Neural crest cell (in vitro differentiated cells): Measurements from ENCODE around the gene NUDT3. TPM values are rescaled to one million over a fixed set of nuclear protein-coding genes. Genes with fewer than 3 reads are reported as not detected.

Source experiments
- DNase-seq: peaks from one replicate; pipeline ENCODE4 v3.0.0; 2021; ENCODE audit warnings: low read depth, mixed read lengths, low spot score
- H3K27ac Mint-ChIP-seq: one replicate; pipeline ENCODE4 v1.8.0; 2021; ENCODE audit warnings: mild to moderate bottlenecking, mixed read lengths; ENCODE audit not compliant: unreplicated experiment
- H3K27me3 Mint-ChIP-seq: 2 replicates; pipeline ENCODE4 v1.8.0; 2021; ENCODE audit warnings: low read depth, mild to moderate bottlenecking, mixed read lengths
- H3K36me3 Mint-ChIP-seq: 2 replicates; pipeline ENCODE4 v1.8.0; 2021; ENCODE audit warnings: low read depth, mild to moderate bottlenecking, mixed read lengths
- H3K4me1 Mint-ChIP-seq: 2 replicates; pipeline ENCODE4 v1.8.0; 2021; ENCODE audit warnings: mixed read lengths
- H3K4me3 Mint-ChIP-seq: one replicate; pipeline ENCODE4 v1.8.0; 2021; ENCODE audit warnings: mild to moderate bottlenecking, mixed read lengths
- H3K9me3 Mint-ChIP-seq: 2 replicates; pipeline ENCODE4 v1.8.0; 2021; ENCODE audit warnings: mixed read lengths
- total RNA-seq: library from RNA; stranded (reverse); gene quantifications from 2 replicates; pipeline ENCODE4 v1.2.1, GENCODE V29; 2021
- TF ChIP-seq, protein P1 (sequence below): fragments of 200-600 bp; sonication (generic); conservative IDR thresholded peaks from 2 replicates; pipeline ENCODE4 v1.5.0; 2021; ENCODE audit warnings: antibody characterized with exemption, mild to moderate bottlenecking

The NUDT3 gene
- total RNA-seq, 1 donor from 2014 or later, result 47.5 TPM

DNA sequence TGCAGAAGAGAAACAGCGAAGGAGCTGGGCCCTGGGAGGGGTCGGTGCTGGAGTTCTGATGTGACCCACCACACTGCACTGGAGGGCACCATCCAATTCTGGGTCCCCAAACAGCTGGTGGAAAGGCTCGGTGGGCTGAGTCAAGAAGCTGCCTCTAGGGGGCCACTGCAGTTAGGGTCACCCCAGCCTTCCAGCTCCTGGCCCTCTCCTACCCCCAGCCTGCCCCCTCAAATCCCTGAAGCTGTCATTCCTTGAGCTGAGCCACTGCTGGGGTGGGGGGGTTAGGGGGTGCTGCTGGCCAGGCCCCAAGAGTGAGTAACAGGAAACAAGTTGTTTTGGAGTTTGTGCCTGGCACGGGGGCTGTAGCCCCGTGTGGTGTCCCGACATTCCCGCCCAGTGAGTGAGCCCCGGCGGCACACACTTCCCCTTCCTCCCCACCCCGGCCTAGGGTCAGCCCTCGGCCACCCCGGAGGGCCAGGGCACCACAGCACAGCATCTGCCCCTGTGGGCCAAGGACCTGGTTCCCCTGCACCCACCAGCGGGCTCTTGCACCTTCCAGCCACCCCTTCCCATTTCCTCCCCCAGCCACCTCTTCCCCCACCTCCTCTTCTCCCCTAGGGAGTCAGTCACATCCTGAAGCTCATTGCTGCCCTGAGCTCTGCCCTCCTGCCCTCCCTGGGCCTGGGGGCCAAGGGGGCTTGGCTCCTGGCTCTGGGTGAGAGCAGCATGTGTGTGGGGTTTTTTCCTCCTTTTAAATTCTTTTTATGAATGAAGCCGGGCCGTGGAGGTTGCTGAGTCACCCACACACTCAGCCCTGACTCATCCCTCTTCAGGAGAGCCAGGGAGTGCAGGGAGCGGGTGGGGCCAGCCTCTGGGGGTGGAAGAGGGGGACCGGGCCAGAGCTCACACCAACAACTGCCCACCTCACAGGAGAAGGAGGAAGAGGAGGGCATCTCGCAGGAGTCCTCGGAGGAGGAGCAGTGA, 148.3 kb downstream of the NUDT3 start:
- no peak overlapping the region for H3K27ac Mint-ChIP-seq
- DNase-seq, result no peak
- H3K9me3 Mint-ChIP-seq, result no peaks in the 10 kb centered on the region
- TF ChIP-seq, protein P1, sequence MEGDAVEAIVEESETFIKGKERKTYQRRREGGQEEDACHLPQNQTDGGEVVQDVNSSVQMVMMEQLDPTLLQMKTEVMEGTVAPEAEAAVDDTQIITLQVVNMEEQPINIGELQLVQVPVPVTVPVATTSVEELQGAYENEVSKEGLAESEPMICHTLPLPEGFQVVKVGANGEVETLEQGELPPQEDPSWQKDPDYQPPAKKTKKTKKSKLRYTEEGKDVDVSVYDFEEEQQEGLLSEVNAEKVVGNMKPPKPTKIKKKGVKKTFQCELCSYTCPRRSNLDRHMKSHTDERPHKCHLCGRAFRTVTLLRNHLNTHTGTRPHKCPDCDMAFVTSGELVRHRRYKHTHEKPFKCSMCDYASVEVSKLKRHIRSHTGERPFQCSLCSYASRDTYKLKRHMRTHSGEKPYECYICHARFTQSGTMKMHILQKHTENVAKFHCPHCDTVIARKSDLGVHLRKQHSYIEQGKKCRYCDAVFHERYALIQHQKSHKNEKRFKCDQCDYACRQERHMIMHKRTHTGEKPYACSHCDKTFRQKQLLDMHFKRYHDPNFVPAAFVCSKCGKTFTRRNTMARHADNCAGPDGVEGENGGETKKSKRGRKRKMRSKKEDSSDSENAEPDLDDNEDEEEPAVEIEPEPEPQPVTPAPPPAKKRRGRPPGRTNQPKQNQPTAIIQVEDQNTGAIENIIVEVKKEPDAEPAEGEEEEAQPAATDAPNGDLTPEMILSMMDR, result peak; percentile 39
- H3K36me3 Mint-ChIP-seq, result peaks cover 13% of the 10 kb centered on the region
- peaks cover 15% of the 10 kb centered on the region for H3K27me3 Mint-ChIP-seq
- peak overlapping the region; percentile 79 for H3K4me3 Mint-ChIP-seq
- peaks cover 77% of the 10 kb centered on the region for H3K4me1 Mint-ChIP-seq

DNA sequence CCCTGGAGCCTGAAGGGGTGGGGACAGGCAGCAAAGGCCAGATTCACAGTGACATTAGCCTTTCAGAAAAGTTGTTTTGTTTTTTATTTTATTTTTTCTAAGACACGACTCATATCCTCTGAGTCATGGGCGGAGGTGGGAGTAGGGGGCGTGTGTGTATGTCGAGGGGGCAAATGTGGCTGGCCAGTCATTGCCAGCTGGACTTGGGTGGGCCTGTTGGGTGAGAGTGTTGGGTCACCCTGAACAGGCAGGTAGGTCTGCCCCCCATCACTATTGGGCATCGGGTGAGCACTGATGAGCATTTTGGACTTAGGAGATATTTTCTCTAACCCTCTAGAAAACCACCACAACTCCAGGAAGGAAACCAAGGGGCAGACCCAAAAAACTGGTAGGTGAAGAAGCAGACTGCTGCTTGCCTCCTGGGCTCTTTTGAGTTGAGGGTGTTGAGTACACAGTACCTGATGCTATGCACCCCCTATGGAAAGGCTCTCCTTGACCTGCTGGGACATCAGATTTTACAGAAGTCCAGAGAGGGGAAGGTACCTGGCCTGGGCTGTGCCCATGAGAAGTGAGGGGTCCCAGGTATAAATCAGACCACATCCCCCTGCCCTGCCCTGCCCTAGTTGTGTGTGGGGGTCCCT, 149.2 kb downstream of the NUDT3 start:
- peaks cover 14% of the 10 kb centered on the region for H3K27me3 Mint-ChIP-seq
- peaks cover 15% of the 10 kb centered on the region for H3K36me3 Mint-ChIP-seq
- DNase-seq, result no peak
- H3K27ac Mint-ChIP-seq, result peak overlapping the region; percentile 36
- peak overlapping the region; percentile 82 for H3K4me3 Mint-ChIP-seq
- H3K9me3 Mint-ChIP-seq, result no peaks in the 10 kb centered on the region
- TF ChIP-seq, protein P1, result no peak
- peaks cover 83% of the 10 kb centered on the region for H3K4me1 Mint-ChIP-seq

DNA sequence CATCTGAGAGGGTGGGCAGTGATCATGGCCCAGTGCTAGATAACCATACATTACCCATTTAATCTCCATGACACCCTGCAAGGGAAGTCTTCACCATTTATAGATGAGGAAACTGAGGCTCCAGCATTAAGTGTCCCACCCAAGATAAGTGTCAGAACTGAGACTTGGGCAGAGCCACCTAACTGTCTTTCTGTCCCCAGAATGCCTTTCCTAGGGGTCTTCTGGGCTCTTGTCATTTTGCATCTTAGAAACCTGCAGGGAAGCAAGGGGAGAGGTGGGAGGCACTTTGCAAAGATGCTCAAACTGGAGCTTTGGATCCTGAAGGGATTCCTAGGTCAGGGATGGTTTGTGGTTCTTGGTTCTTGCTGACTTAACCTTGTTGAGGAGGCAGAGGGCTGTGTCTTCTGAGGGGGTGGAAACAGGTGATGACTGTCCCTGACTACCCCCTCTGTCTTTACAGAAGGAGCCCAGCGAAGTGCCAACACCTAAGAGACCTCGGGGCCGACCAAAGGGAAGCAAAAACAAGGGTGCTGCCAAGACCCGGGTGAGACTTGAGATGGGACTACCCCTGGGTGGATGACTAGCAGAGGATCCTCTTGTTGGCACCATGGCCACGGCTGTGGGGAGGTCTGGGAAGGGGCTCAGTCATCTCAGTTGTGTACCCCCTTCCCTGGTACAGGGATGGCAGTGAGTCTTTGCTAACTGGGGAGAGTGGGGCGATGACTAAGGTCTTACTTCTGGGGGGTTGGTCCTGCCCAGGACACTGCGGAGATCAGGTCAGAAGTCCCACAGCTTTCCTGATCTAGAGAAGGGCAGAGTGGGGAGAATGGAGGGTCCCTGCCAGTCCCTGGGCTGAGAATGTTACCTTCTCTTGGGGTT, 150.0 kb downstream of the NUDT3 start:
- H3K27ac Mint-ChIP-seq, result peak overlapping the region; percentile 43
- peaks cover 16% of the 10 kb centered on the region for H3K36me3 Mint-ChIP-seq
- H3K9me3 Mint-ChIP-seq, result no peaks in the 10 kb centered on the region
- peak overlapping the region; percentile 82 for H3K4me3 Mint-ChIP-seq
- TF ChIP-seq, protein P1, result no peak
- no peak for DNase-seq
- H3K27me3 Mint-ChIP-seq, result peaks cover 7% of the 10 kb centered on the region
- H3K4me1 Mint-ChIP-seq, result peaks cover 77% of the 10 kb centered on the region

DNA sequence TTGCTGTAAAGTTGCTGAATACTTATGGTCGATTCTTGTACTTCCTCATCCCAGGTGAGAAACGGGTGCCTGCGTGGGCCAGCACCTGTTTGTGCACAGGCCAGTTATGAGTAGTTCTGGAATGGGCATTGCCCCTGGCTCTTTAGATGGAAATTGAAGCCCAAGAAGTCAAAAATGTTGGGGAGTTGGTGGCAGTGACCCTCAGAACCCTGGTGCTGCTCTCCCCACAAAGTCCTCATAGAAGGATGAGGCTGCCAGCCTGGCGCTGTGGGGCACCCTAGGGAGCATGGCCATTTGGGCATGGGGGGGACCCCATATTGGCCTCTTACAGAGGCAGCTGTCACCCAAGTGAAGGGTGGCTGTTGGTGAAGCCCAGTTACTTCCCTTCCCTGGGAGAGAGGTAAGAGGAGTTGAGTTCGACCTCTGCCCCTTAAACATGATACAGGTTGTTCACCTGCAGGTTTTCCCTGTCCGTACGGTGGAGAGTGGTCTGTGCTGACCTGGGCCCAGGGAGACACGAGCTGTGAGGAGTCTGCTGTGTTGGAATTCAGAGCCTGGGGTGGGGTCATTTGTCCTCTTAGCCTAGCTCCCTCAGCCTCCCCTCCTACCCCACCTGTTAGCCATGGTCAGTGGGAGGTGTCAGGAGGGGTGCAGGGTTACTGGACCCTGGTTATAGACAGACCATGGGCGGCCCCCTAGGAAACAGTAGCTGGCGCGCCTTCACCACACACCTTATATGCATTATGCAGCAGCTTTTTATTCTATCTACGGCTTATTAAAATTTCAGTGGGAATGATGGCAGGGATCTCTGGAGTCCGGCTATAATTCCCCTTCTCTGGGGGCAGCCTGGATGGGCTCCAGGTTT, 150.9 kb downstream of the NUDT3 start:
- Mint-ChIP-seq H3K4me3 (peak overlapping the region; percentile 82), H3K27ac (peak overlapping the region; percentile 57), H3K36me3 (peaks cover 16% of the 10 kb centered on the region), H3K4me1 (peaks cover 73% of the 10 kb centered on the region), H3K9me3 (no peaks in the 10 kb centered on the region), H3K27me3 (peaks cover 3% of the 10 kb centered on the region)
- TF ChIP-seq, protein P1, result no peak
- DNase-seq, result no peak
